Neural progenitor cell (in vitro differentiated cells): ENCODE results near the gene SLC9A3. TPM values are rescaled to one million over a fixed set of nuclear protein-coding genes. Genes with fewer than 3 reads are reported as not detected.
A peak's percentile ranks its signal among the peaks of the same experiment; 100 is the strongest.

Source experiments
- DNase-seq: peaks from one replicate; pipeline ENCODE4 v3.0.0-alpha.2; 2016; ENCODE audit warnings: low spot score
- H2AFZ ChIP-seq: fragments of 200-600 bp; sonication (generic); replicated peaks from 2 replicates; pipeline ENCODE4 v1.6.1; 2016; ENCODE audit warnings: antibody characterized with exemption
- H3F3A ChIP-seq: fragments of 200-600 bp; sonication (generic); 2 replicates; pipeline ENCODE4 v1.6.1; 2016; ENCODE audit warnings: antibody characterized with exemption, low read depth
- H3K27ac ChIP-seq: fragments of 200-600 bp; sonication (generic); 2 replicates; pipeline ENCODE4 v1.5.1; 2016; ENCODE audit warnings: mild to moderate bottlenecking
- H3K27me3 ChIP-seq: fragments of 200-600 bp; sonication (generic); 2 replicates; pipeline ENCODE4 v1.6.1; 2016; ENCODE audit warnings: mild to moderate bottlenecking, moderate library complexity
- H3K36me3 ChIP-seq: fragments of 200-600 bp; sonication (generic); 2 replicates; pipeline ENCODE4 v1.5.1; 2016
- H3K4me1 ChIP-seq: fragments of 200-600 bp; sonication (generic); 2 replicates; pipeline ENCODE4 v1.6.1; 2016; ENCODE audit warnings: mixed run types
- H3K4me2 ChIP-seq: fragments of 200-600 bp; sonication (generic); 2 replicates; pipeline ENCODE4 v1.6.1; 2016
- H3K4me3 ChIP-seq: fragments of 200-600 bp; sonication (generic); 2 replicates; pipeline ENCODE4 v1.5.1; 2016
- H3K79me2 ChIP-seq: fragments of 200-600 bp; sonication (generic); 2 replicates; pipeline ENCODE4 v1.6.1; 2016; ENCODE audit warnings: low read depth
- H3K9ac ChIP-seq: fragments of 200-600 bp; sonication (generic); 2 replicates; pipeline ENCODE4 v1.6.1; 2016
- H3K9me3 ChIP-seq: fragments of 200-600 bp; sonication (generic); 2 replicates; pipeline ENCODE4 v1.5.1; 2016; ENCODE audit warnings: low read depth
- H4K20me1 ChIP-seq: fragments of 200-600 bp; sonication (generic); 2 replicates; pipeline ENCODE4 v1.6.1; 2016; ENCODE audit warnings: low read depth
- H3K27ac Mint-ChIP-seq: 3 replicates; pipeline ENCODE4 v1.8.0; 2021; ENCODE audit warnings: mixed read lengths
- H3K27me3 Mint-ChIP-seq: 2 replicates; pipeline ENCODE4 v1.8.0; 2022; ENCODE audit warnings: low read depth, mild to moderate bottlenecking, inconsistent platforms, moderate library complexity, mixed read lengths; ENCODE audit not compliant: insufficient read depth
- H3K36me3 Mint-ChIP-seq: 3 replicates; pipeline ENCODE4 v1.8.0; 2021; ENCODE audit warnings: mixed read lengths
- H3K4me1 Mint-ChIP-seq: 3 replicates; pipeline ENCODE4 v1.8.0; 2021; ENCODE audit warnings: mixed read lengths
- H3K4me3 Mint-ChIP-seq: 3 replicates; pipeline ENCODE4 v1.8.0; 2021; ENCODE audit warnings: mild to moderate bottlenecking, moderate library complexity, mixed read lengths
- H3K9me3 Mint-ChIP-seq: 3 replicates; pipeline ENCODE4 v1.8.0; 2020; ENCODE audit warnings: mixed read lengths
- EZH2 ChIP-seq: fragments of 200-600 bp; sonication (generic); IDR thresholded peaks from 2 replicates; pipeline ENCODE4 v1.6.1; 2017; ENCODE audit warnings: antibody characterized with exemption, mild to moderate bottlenecking, moderate library complexity
- EZH2phosphoT487 ChIP-seq: fragments of 200-600 bp; sonication (generic); IDR thresholded peaks from 2 replicates; pipeline ENCODE4 v1.6.1; 2017; ENCODE audit warnings: antibody characterized with exemption
- total RNA-seq: library from RNA; depleted of rRNA; stranded (reverse); fragments of >200 nt; gene quantifications from 2 replicates; pipeline ENCODE4 v1.2.3, GENCODE V29; 2015; ENCODE audit warnings: low replicate concordance
- TF ChIP-seq, protein P1 (sequence below): fragments of 200-600 bp; sonication (generic); IDR thresholded peaks from 2 replicates; pipeline ENCODE4 v1.5.1; 2017; ENCODE audit warnings: antibody characterized with exemption, mild to moderate bottlenecking

Gene SLC9A3
- total RNA-seq, 1 donor from 2014 or later, result 1.4 TPM

DNA sequence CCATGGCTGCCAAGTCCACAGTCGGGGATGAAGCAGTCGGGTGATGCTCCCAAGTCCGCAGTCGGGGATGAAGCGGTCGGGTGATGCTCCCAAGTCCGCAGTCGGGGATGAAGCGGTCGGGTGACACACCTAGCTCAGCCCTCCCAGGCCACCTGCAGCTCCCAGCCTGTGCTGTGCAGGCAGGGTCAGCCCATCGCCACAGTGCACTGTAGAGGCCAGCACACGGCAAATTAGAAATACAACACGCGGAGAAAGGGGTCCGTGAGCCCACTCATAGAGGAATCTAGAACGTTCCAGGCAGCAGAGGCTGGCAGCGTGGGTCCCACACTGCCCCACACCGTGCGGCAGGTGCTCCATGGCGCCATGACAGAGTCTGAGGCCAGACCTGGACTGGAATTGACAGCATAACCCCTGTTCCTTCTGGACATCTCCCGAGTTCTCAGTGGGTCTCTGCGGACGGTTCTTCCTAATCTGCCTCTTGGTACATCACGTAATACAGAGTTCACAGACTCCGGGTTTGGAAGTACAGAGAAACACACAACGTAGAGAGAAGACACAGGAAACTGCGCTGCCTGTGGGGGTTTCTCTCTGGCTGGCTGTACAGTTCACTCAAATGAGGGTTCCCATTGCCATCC lies 89.0 kb downstream of the SLC9A3 start:
- no peaks in the 10 kb centered on the region for H3F3A ChIP-seq
- no peaks in the 10 kb centered on the region for H3K27me3 ChIP-seq
- no peaks in the 10 kb centered on the region for H3K4me1 ChIP-seq
- DNase-seq, result no peak
- no peaks in the 10 kb centered on the region for H3K36me3 ChIP-seq
- H3K9me3 ChIP-seq, result no peaks in the 10 kb centered on the region
- Mint-ChIP-seq H3K27me3 (no peaks in the 10 kb centered on the region), H3K4me1 (peaks cover 7% of the 10 kb centered on the region), H3K4me3 (no peak overlapping the region), H3K9me3 (no peaks in the 10 kb centered on the region), H3K36me3 (no peaks in the 10 kb centered on the region), H3K27ac (peak overlapping the region; percentile 68)
- H3K27ac ChIP-seq, result no peak overlapping the region
- no peak overlapping the region for H3K4me2 ChIP-seq
- H3K9ac ChIP-seq, result no peak overlapping the region
- H4K20me1 ChIP-seq, result no peaks in the 10 kb centered on the region
- no peak overlapping the region for H3K4me3 ChIP-seq
- TF ChIP-seq, protein P1, sequence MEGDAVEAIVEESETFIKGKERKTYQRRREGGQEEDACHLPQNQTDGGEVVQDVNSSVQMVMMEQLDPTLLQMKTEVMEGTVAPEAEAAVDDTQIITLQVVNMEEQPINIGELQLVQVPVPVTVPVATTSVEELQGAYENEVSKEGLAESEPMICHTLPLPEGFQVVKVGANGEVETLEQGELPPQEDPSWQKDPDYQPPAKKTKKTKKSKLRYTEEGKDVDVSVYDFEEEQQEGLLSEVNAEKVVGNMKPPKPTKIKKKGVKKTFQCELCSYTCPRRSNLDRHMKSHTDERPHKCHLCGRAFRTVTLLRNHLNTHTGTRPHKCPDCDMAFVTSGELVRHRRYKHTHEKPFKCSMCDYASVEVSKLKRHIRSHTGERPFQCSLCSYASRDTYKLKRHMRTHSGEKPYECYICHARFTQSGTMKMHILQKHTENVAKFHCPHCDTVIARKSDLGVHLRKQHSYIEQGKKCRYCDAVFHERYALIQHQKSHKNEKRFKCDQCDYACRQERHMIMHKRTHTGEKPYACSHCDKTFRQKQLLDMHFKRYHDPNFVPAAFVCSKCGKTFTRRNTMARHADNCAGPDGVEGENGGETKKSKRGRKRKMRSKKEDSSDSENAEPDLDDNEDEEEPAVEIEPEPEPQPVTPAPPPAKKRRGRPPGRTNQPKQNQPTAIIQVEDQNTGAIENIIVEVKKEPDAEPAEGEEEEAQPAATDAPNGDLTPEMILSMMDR, result no peak
- no peak for TF ChIP-seq EZH2
- TF ChIP-seq EZH2phosphoT487, result no peak
- no peak overlapping the region for H2AFZ ChIP-seq
- no peaks in the 10 kb centered on the region for H3K79me2 ChIP-seq

DNA sequence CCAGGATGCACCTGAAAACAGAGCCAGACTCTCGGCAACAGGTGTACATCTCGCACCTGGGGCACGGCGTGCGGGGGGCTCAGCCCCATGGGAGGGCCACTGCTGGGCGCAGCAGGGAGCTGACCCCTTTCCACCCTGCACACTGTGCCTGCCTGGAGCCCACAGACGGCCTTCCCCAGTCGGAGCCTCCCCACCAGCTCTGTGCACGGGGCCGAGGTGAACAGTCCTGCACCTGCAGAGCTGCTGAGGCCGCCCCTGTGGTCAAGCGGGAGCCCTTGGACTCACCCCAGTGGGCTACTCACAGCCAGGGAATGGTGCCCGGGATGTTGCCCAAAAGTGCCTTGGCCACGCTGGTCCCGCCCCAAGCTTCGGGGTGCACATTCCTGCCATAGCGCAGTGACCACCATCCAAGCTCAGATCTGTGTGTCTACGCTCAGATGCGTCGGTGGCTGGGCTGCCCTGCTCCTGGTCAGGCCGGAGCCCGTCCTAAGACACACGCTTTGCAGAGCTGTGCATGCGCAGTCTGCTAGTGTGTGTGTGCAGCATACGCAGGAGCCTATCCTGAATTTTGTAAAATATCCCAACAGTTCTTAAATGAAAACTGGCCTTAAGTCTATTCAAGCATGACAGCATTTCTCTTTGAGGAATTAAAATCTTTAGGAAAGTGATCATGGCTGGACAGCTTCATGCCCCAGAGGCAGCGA lies 89.7 kb downstream of the SLC9A3 start:
- H3K36me3 Mint-ChIP-seq, result peaks cover 3% of the 10 kb centered on the region
- no peak overlapping the region for H3K27ac ChIP-seq
- peak overlapping the region; percentile 38 for H3K4me3 Mint-ChIP-seq
- H3K9me3 ChIP-seq, result no peaks in the 10 kb centered on the region
- TF ChIP-seq EZH2phosphoT487 (no peak), EZH2 (no peak)
- TF ChIP-seq, protein P1, result no peak
- H3K4me2 ChIP-seq, result no peak overlapping the region
- no peak overlapping the region for H3K27ac Mint-ChIP-seq
- no peak overlapping the region for H3K4me3 ChIP-seq
- H3K27me3 ChIP-seq, result no peaks in the 10 kb centered on the region
- H3K4me1 Mint-ChIP-seq, result peaks cover 11% of the 10 kb centered on the region
- H3K36me3 ChIP-seq, result no peaks in the 10 kb centered on the region
- H3K4me1 ChIP-seq, result no peaks in the 10 kb centered on the region
- no peak overlapping the region for H2AFZ ChIP-seq
- peaks cover 2% of the 10 kb centered on the region for H3K27me3 Mint-ChIP-seq
- no peaks in the 10 kb centered on the region for H3K79me2 ChIP-seq
- no peak overlapping the region for H3K9ac ChIP-seq
- H3K9me3 Mint-ChIP-seq, result no peaks in the 10 kb centered on the region
- no peaks in the 10 kb centered on the region for H3F3A ChIP-seq
- H4K20me1 ChIP-seq, result no peaks in the 10 kb centered on the region
- DNase-seq, result no peak

DNA sequence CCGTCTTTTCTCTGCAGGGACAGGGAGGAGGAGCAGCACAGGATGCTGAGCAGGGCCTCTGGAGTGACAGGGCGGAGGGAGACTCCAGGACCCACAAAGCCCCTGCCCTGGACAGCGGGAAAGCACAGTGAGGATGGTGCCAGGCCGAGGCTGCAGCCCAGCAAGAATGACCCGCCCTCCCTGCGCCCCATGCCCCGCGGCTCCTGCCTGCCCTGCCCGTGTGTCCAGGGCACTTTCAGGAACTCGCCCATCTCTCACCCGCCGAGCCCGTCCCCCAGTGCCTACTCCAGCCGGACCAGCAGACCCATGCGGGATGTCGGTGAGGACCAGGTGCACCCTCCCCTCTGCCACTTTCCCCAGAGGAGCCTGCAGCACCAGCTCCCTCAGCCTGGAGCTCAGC lies 90.4 kb downstream of the SLC9A3 start:
- H3K9ac ChIP-seq, result no peak overlapping the region
- no peaks in the 10 kb centered on the region for H4K20me1 ChIP-seq
- Mint-ChIP-seq H3K27ac (no peak overlapping the region), H3K4me1 (peaks cover 14% of the 10 kb centered on the region), H3K36me3 (peaks cover 3% of the 10 kb centered on the region), H3K27me3 (peaks cover 2% of the 10 kb centered on the region), H3K9me3 (no peaks in the 10 kb centered on the region), H3K4me3 (no peak overlapping the region)
- TF ChIP-seq, protein P1, result no peak
- TF ChIP-seq EZH2phosphoT487, result no peak
- no peaks in the 10 kb centered on the region for H3F3A ChIP-seq
- H3K27ac ChIP-seq, result no peak overlapping the region
- no peaks in the 10 kb centered on the region for H3K9me3 ChIP-seq
- no peak overlapping the region for H3K4me3 ChIP-seq
- H2AFZ ChIP-seq, result no peak overlapping the region
- no peak for DNase-seq
- H3K79me2 ChIP-seq, result no peaks in the 10 kb centered on the region
- H3K36me3 ChIP-seq, result no peaks in the 10 kb centered on the region
- no peaks in the 10 kb centered on the region for H3K27me3 ChIP-seq
- no peaks in the 10 kb centered on the region for H3K4me1 ChIP-seq
- H3K4me2 ChIP-seq, result no peak overlapping the region
